NB4 (cell line): ENCODE results near the gene OPRD1.
A peak's percentile ranks its signal among the peaks of the same experiment; 100 is the strongest.

Source experiments
- DNase-seq: peaks from one replicate; pipeline ENCODE4 v3.0.0; 2010; ENCODE audit warnings: low read depth
- H3K4me3 ChIP-seq: one replicate; pipeline ENCODE4 v1.5.1; 2011; ENCODE audit warnings: mild to moderate bottlenecking, low read depth, low read length, moderate library complexity
- MAX ChIP-seq: IDR thresholded peaks from 2 replicates; pipeline ENCODE4 v1.6.1; 2011; ENCODE audit warnings: low read depth, low read length
- MYC ChIP-seq: IDR thresholded peaks from 2 replicates; pipeline ENCODE4 v1.6.1; 2011; ENCODE audit warnings: low read depth, low read length
- POLR2A ChIP-seq: IDR thresholded peaks from 2 replicates; pipeline ENCODE4 v1.6.1; 2011; ENCODE audit warnings: mild to moderate bottlenecking; ENCODE audit not compliant: insufficient read length; ENCODE audit errors: extremely low read depth
- TF ChIP-seq, protein P1 (sequence below): IDR thresholded peaks from one replicate; pipeline ENCODE4 v1.5.1; 2012; ENCODE audit warnings: low read depth, low read length

Gene OPRD1

DNA sequence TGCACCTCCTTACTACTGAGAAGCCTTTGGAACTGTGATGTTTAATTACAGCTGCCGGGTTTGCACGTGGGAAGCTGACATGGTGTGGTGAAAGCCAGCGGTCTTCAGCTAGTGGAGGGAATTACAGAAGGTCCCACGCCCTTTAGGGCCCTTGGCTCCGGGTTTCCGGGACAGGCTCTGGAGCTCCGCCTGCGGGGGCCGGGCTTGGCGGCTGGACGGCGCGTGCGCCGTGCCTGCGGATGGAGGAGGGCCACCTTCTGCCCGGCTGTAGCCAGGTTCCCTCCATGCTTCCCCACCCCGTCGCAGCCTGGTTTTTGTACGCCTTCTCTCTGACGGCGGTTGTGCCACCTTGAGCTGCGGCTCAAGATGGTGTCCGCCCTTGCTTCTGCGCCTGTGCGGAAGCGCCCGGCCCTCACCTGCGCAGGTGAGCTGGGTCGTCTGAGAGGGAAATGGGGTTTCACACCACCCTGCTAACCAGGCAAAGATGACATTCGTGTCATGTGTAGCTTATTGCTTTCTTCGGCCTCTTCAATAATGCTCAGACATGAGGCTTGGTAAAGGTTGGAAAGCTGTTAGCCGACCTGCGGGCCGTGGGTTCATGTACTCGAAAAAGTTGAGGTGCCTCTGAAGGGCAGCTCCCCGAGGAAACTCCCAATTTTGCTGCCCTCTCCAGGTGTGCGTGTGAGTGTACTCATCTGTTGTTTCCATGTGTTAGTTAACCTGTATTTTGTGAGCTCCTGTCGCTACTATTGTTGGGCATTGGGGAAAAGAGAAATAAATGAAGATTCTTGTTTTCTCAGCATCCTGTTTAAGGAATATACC lies 36.6 kb upstream of the OPRD1 start:
- H3K4me3 ChIP-seq, result no peak overlapping the region
- DNase-seq, result no peak
- no peak for TF ChIP-seq MAX
- no peak for TF ChIP-seq MYC
- TF ChIP-seq, protein P1, sequence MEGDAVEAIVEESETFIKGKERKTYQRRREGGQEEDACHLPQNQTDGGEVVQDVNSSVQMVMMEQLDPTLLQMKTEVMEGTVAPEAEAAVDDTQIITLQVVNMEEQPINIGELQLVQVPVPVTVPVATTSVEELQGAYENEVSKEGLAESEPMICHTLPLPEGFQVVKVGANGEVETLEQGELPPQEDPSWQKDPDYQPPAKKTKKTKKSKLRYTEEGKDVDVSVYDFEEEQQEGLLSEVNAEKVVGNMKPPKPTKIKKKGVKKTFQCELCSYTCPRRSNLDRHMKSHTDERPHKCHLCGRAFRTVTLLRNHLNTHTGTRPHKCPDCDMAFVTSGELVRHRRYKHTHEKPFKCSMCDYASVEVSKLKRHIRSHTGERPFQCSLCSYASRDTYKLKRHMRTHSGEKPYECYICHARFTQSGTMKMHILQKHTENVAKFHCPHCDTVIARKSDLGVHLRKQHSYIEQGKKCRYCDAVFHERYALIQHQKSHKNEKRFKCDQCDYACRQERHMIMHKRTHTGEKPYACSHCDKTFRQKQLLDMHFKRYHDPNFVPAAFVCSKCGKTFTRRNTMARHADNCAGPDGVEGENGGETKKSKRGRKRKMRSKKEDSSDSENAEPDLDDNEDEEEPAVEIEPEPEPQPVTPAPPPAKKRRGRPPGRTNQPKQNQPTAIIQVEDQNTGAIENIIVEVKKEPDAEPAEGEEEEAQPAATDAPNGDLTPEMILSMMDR, result no peak
- no peak for TF ChIP-seq POLR2A

DNA sequence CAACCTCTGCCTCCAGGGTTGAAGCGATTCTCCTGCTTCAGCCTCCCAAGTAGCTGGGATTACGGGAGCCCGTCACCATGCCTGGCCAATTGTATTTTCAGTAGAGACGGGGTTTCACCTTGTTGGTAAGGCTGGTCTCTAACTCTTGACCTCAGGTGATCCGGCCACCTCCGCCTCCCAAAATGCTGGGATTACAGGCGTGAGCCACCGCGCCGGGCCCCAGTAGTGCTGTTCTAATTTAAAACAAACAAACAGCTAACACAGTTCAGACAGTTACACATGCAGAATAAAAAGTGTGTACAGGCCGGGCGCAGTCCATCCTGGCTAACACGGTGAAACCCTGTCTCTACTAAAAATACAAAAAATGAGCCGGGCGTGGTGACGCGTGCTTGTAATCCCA lies 35.6 kb upstream of the OPRD1 start:
- no peak for DNase-seq
- H3K4me3 ChIP-seq, result no peak overlapping the region
- TF ChIP-seq MYC (no peak), MAX (no peak), POLR2A (no peak)
- TF ChIP-seq, protein P1, result no peak

DNA sequence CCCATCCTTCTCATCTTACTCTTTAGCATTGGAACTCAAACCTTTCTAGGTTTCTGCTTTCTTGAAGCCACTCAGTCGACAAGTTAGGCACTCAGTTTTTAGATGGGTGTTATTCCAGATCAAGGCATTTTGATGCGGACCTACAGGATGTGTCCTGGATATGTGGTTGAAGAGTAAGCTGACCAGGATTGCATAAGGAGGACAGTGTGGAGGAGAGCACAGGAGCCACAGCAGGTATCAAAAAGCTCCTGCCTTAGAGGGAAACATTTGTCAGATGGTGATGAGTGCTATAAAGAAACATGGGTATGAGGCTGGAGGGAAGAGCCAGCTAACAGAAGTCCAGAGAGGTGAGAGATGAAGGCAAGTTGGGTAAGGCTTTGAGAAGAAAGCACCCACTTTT lies 33.9 kb upstream of the OPRD1 start:
- TF ChIP-seq MYC (no peak), MAX (no peak), POLR2A (no peak)
- TF ChIP-seq, protein P1, result no peak
- H3K4me3 ChIP-seq, result no peak overlapping the region
- no peak for DNase-seq

- peak; percentile 18 for DNase-seq
- no peak overlapping the region for H3K4me3 ChIP-seq
- no peak for TF ChIP-seq MYC
- no peak for TF ChIP-seq POLR2A
- TF ChIP-seq, protein P1, result no peak
- no peak for TF ChIP-seq MAX
Observed at GRCh38 chr1:28779751-28780408, 32.1 kb upstream of the OPRD1 start.

DNA sequence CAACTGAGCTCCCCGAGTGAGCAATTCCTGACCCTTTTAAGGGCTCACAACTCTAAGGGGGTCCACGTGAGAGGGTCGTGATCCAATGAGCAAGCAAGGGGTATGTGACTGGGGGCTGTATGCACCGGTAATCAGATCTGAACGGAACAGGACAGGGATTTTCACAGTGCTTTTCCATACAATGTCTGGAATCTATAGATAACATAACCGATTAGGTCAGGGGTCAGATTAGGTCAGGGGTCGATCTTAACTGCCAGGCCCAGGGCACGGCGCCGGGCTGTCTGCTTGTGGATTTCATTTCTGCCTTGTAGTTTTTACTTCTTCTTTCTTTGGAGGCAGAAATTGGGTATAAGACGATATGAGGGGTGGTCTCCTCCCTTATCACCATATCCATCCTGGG lies 30.7 kb upstream of the OPRD1 start:
- TF ChIP-seq MYC, result no peak
- TF ChIP-seq POLR2A, result no peak
- TF ChIP-seq MAX, result no peak
- TF ChIP-seq, protein P1, result no peak
- no peak for DNase-seq
- H3K4me3 ChIP-seq, result no peak overlapping the region
